Measurements from ENCODE around the gene AFG1L. TPM values are rescaled to one million over a fixed set of nuclear protein-coding genes. Genes with fewer than 3 reads are reported as not detected.

AFG1L gene
- total RNA-seq, 2 donors from 2014 or later = 10.5 to 11.1 TPM

DNA sequence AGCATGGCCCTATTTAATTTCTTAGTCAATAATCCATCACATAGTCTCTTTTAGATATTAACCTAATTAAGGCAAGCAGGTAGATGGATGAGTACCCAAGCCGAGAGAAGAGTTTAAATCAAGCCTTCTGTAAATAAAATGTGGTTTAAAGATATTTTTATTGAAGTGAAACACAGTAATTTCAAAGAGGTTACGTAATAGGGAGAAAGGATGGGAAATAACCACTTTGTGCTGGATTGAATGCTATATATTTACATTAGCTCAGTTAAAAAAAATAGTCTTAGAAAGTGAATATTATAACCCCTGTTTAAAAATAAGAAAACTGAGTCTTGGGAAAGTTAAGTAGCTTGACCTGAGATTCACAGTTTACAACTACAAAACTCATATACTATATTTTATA is 228.8 kb downstream of the AFG1L start:
- no peak overlapping the region for H3K4me3 ChIP-seq (ENCODE audit: low read length)
- H3K4me3 Mint-ChIP-seq = no peak overlapping the region
- WGBS, 2 experiments (ENCODE audit: insufficient coverage in 1 of 2, insufficient read length in 1 of 2) = 98 to 100% methylated on average over 1 to 2 of the region's 2 CpGs
- no peaks in the 10 kb centered on the region for H3K27me3 ChIP-seq (ENCODE audit: control insufficient read depth, insufficient read depth, low read length, poor library complexity, severe bottlenecking)
- no peaks in the 10 kb centered on the region for H3K4me1 ChIP-seq (ENCODE audit: control insufficient read depth, insufficient read depth, low read length)
- no peak overlapping the region for H3K9ac ChIP-seq (ENCODE audit: extremely low read depth, low read length, poor library complexity, severe bottlenecking)
- H3K27ac ChIP-seq (ENCODE audit: low read depth, low read length) = no peak overlapping the region
- peaks cover 3% of the 10 kb centered on the region for H3K36me3 Mint-ChIP-seq (ENCODE audit: low read depth)
- no peaks in the 10 kb centered on the region for H3K9me3 Mint-ChIP-seq
- no peaks in the 10 kb centered on the region for H3K9me3 ChIP-seq (ENCODE audit: control insufficient read depth, low read length)
- peaks cover 2% of the 10 kb centered on the region for H3K4me1 Mint-ChIP-seq
- H3K27ac Mint-ChIP-seq = no peak overlapping the region
- H3K36me3 ChIP-seq (ENCODE audit: control insufficient read depth, insufficient read depth, low read length) = no peaks in the 10 kb centered on the region
- no peaks in the 10 kb centered on the region for H3K27me3 Mint-ChIP-seq (ENCODE audit: insufficient read depth)
- TF ChIP-seq, protein P1, sequence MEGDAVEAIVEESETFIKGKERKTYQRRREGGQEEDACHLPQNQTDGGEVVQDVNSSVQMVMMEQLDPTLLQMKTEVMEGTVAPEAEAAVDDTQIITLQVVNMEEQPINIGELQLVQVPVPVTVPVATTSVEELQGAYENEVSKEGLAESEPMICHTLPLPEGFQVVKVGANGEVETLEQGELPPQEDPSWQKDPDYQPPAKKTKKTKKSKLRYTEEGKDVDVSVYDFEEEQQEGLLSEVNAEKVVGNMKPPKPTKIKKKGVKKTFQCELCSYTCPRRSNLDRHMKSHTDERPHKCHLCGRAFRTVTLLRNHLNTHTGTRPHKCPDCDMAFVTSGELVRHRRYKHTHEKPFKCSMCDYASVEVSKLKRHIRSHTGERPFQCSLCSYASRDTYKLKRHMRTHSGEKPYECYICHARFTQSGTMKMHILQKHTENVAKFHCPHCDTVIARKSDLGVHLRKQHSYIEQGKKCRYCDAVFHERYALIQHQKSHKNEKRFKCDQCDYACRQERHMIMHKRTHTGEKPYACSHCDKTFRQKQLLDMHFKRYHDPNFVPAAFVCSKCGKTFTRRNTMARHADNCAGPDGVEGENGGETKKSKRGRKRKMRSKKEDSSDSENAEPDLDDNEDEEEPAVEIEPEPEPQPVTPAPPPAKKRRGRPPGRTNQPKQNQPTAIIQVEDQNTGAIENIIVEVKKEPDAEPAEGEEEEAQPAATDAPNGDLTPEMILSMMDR (conservative IDR thresholded peaks at IDR 0.05) = no peak
- no peak for DNase-seq

DNA sequence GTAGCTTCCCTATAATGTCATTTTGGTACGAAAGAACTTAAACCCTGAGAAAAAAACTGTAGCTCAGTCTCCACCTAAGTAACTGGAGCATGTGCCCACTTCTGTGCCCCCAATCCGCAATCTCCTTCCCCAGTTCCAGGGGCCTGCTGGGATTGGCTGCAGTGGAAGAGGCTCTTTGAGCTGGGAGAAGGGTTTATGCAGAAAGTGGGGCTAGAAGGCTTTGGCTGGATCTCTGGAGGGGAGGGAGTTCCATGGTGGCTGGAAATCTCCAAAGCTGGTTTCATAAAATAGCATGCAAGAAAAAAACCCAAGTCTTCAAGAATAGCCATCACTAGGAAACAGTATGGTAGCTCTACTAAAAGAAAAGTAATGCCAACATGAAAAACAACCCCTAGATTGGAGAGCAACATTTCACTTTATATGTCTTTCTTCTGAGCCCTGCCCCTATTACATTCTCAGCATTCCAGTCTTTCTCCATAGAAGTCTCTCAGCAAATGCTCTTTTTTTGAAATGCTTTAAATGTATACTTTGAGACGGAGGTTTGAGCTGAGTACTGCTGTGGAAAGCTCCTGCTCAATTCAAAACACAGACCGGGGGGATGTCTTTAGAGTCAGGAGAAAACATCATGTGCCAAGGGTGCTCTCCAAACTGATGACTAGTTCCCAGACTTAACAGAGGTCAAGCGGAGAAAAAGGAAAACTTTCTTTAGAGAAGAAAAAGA is 229.8 kb downstream of the AFG1L start:
- Histone ChIP-seq H3K4me1 (ENCODE audit: control insufficient read depth, insufficient read depth, low read length) (no peaks in the 10 kb centered on the region), H3K9ac (ENCODE audit: extremely low read depth, low read length, poor library complexity, severe bottlenecking) (no peak overlapping the region), H3K9me3 (ENCODE audit: control insufficient read depth, low read length) (no peaks in the 10 kb centered on the region), H3K27ac (ENCODE audit: low read depth, low read length) (no peak overlapping the region), H3K27me3 (ENCODE audit: control insufficient read depth, insufficient read depth, low read length, poor library complexity, severe bottlenecking) (no peaks in the 10 kb centered on the region), H3K36me3 (ENCODE audit: control insufficient read depth, insufficient read depth, low read length) (no peaks in the 10 kb centered on the region), H3K4me3 (ENCODE audit: low read length) (no peak overlapping the region)
- H3K9me3 Mint-ChIP-seq = no peaks in the 10 kb centered on the region
- no peaks in the 10 kb centered on the region for H3K27me3 Mint-ChIP-seq (ENCODE audit: insufficient read depth)
- H3K4me3 Mint-ChIP-seq = no peak overlapping the region
- TF ChIP-seq, protein P1 (conservative IDR thresholded peaks at IDR 0.05) = no peak
- peaks cover 2% of the 10 kb centered on the region for H3K4me1 Mint-ChIP-seq
- 71 to 83% methylated on average over 2 to 5 of the region's 5 CpGs for WGBS, 2 experiments (ENCODE audit: insufficient coverage in 1 of 2, insufficient read length in 1 of 2)
- H3K36me3 Mint-ChIP-seq (ENCODE audit: low read depth) = peaks cover 3% of the 10 kb centered on the region
- DNase-seq = peak; percentile 62
- H3K27ac Mint-ChIP-seq = no peak overlapping the region

DNA sequence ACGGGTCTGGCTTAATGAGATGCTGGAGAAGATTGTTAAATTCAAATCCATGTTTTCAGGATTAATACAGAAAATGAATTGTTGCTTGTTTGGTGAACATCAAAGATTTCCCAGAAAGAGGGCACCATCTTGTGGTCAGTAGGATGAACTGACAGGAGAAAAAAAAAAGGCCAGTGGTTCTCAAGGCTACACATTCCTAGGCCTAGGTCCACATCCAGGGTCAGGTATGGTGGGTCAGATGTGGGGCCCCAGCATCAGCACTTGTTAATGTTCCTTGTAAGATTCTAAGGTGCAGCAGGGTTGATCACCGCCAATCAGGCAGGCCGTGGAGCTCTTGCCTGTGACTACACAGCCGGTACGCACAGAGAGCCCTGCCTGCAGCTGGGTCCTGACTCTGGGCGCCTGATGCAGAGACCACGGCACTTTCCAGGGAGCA is 231.9 kb downstream of the AFG1L start:
- Mint-ChIP-seq H3K27ac (no peak overlapping the region), H3K36me3 (ENCODE audit: low read depth) (no peaks in the 10 kb centered on the region), H3K27me3 (ENCODE audit: insufficient read depth) (no peaks in the 10 kb centered on the region)

More for the DNA sequence above, 231.9 kb downstream of the AFG1L start:
- no peak overlapping the region for H3K4me3 ChIP-seq (ENCODE audit: low read length)
- WGBS, 2 experiments (ENCODE audit: insufficient coverage in 1 of 2, insufficient read length in 1 of 2) = 80 to 83% methylated on average over 5 to 7 of the region's 7 CpGs
- TF ChIP-seq, protein P1 (conservative IDR thresholded peaks at IDR 0.05) = peak; percentile 87
- Mint-ChIP-seq H3K4me1 (peaks cover 2% of the 10 kb centered on the region), H3K4me3 (no peak overlapping the region), H3K9me3 (no peaks in the 10 kb centered on the region)
- no peaks in the 10 kb centered on the region for H3K4me1 ChIP-seq (ENCODE audit: control insufficient read depth, insufficient read depth, low read length)
- no peak overlapping the region for H3K27ac ChIP-seq (ENCODE audit: low read depth, low read length)
- peak; percentile 57 for DNase-seq
- no peaks in the 10 kb centered on the region for H3K27me3 ChIP-seq (ENCODE audit: control insufficient read depth, insufficient read depth, low read length, poor library complexity, severe bottlenecking)
- no peaks in the 10 kb centered on the region for H3K9me3 ChIP-seq (ENCODE audit: control insufficient read depth, low read length)
- H3K9ac ChIP-seq (ENCODE audit: extremely low read depth, low read length, poor library complexity, severe bottlenecking) = no peak overlapping the region
- H3K36me3 ChIP-seq (ENCODE audit: control insufficient read depth, insufficient read depth, low read length) = no peaks in the 10 kb centered on the region

All from endodermal cell (in vitro differentiated cells).